Astrocyte (in vitro differentiated cells and primary cell): ENCODE results near the gene ONECUT3. TPM values are rescaled to one million over a fixed set of nuclear protein-coding genes. Genes with fewer than 3 reads are reported as not detected.

ENCODE experiments used
- DNase-seq: peaks from one replicate; pipeline ENCODE4 v3.0.0-alpha.2; 2010; ENCODE audit warnings: low read depth
- FAIRE-seq: peaks from 2 replicates; lab custom pipeline; 2011; peaks lifted over from hg19 to GRCh38; lab: Jason Lieb, UNC
- H2AFZ ChIP-seq: 2 replicates; pipeline ENCODE4 v1.6.0; 2012; ENCODE audit warnings: low read depth, low read length, inconsistent platforms
- H3K27ac ChIP-seq: 2 replicates; pipeline ENCODE4 v1.5.1; 2011; ENCODE audit warnings: low read depth, low read length, inconsistent platforms
- H3K27me3 ChIP-seq: 2 replicates; pipeline ENCODE4 v1.6.0; 2011; ENCODE audit warnings: low read length, inconsistent platforms; ENCODE audit not compliant: insufficient read depth
- H3K36me3 ChIP-seq: 2 replicates; pipeline ENCODE4 v1.5.1; 2011; ENCODE audit warnings: low read length, inconsistent platforms; ENCODE audit not compliant: insufficient read depth
- H3K4me1 ChIP-seq: 2 replicates; pipeline ENCODE4 v1.5.1; 2011; ENCODE audit warnings: low read length, inconsistent platforms; ENCODE audit not compliant: insufficient read depth
- H3K4me2 ChIP-seq: 2 replicates; pipeline ENCODE4 v1.6.0; 2012; ENCODE audit warnings: low read length, inconsistent platforms
- H3K4me3 ChIP-seq: 2 replicates; pipeline ENCODE4 v1.5.1; 2011; ENCODE audit warnings: low read depth, mild to moderate bottlenecking, low read length, inconsistent platforms; ENCODE audit not compliant: insufficient read depth
- H3K79me2 ChIP-seq: 2 replicates; pipeline ENCODE4 v1.6.0; 2012; ENCODE audit warnings: mild to moderate bottlenecking, low read length, inconsistent platforms; ENCODE audit not compliant: insufficient read depth
- H3K9ac ChIP-seq: 2 replicates; pipeline ENCODE4 v1.6.0; 2012; ENCODE audit warnings: mild to moderate bottlenecking, low read length, inconsistent platforms
- H3K9me3 ChIP-seq: 2 replicates; pipeline ENCODE4 v1.5.1; 2012; ENCODE audit warnings: low read depth, mild to moderate bottlenecking, low read length, inconsistent platforms; ENCODE audit not compliant: insufficient read depth
- H4K20me1 ChIP-seq: 2 replicates; pipeline ENCODE4 v1.6.0; 2012; ENCODE audit warnings: low read length, inconsistent platforms; ENCODE audit not compliant: insufficient read depth
- H3K27ac Mint-ChIP-seq: one replicate; pipeline ENCODE4 v1.8.0; 2021; ENCODE audit warnings: mild to moderate bottlenecking, mixed read lengths; ENCODE audit not compliant: unreplicated experiment
- H3K27me3 Mint-ChIP-seq: one replicate; pipeline ENCODE4 v1.8.0; 2021; ENCODE audit warnings: low read depth, mixed read lengths; ENCODE audit not compliant: unreplicated experiment
- H3K36me3 Mint-ChIP-seq: one replicate; pipeline ENCODE4 v1.8.0; 2021; ENCODE audit warnings: low read depth, mixed read lengths; ENCODE audit not compliant: unreplicated experiment
- H3K4me1 Mint-ChIP-seq: one replicate; pipeline ENCODE4 v1.8.0; 2021; ENCODE audit warnings: low read depth, mixed read lengths; ENCODE audit not compliant: unreplicated experiment
- H3K4me3 Mint-ChIP-seq: one replicate; pipeline ENCODE4 v1.8.0; 2021; ENCODE audit warnings: mild to moderate bottlenecking, moderate library complexity, mixed read lengths; ENCODE audit not compliant: unreplicated experiment
- H3K9me3 Mint-ChIP-seq: one replicate; pipeline ENCODE4 v1.8.0; 2021; ENCODE audit warnings: mild to moderate bottlenecking, mixed read lengths; ENCODE audit not compliant: unreplicated experiment
- CTCF ChIP-seq: IDR thresholded peaks from 2 replicates; pipeline ENCODE4 v1.5.1; 2011; ENCODE audit warnings: low read depth, mild to moderate bottlenecking, inconsistent platforms, low read length, moderate library complexity; ENCODE audit not compliant: insufficient read depth
- EZH2 ChIP-seq: IDR thresholded peaks from 2 replicates; pipeline ENCODE4 v1.6.1; 2012; ENCODE audit warnings: mild to moderate bottlenecking, low read length, inconsistent platforms; ENCODE audit not compliant: insufficient read depth
- total RNA-seq: library from RNA; stranded (reverse); gene quantifications from 2 replicates; pipeline ENCODE4 v1.2.1, GENCODE V29; 2021

ONECUT3 gene
- total RNA-seq, 1 donor from 2014 or later: not detected

GRCh38 chr19:1768248-1768647 lies 14.9 kb downstream of the ONECUT3 start:
- Histone ChIP-seq H3K27ac (no peak overlapping the region), H3K4me3 (no peak overlapping the region), H3K4me1 (no peaks in the 10 kb centered on the region), H3K27me3 (peaks cover 45% of the 10 kb centered on the region), H3K36me3 (no peaks in the 10 kb centered on the region), H3K4me2 (no peak overlapping the region), H3K9ac (no peak overlapping the region), H4K20me1 (peaks cover 8% of the 10 kb centered on the region), H2AFZ (no peak overlapping the region), H3K9me3 (peaks cover 5% of the 10 kb centered on the region), H3K79me2 (no peaks in the 10 kb centered on the region)
- Mint-ChIP-seq H3K27me3 (peaks cover 63% of the 10 kb centered on the region), H3K4me1 (no peaks in the 10 kb centered on the region), H3K27ac (no peak overlapping the region), H3K36me3 (no peaks in the 10 kb centered on the region), H3K4me3 (no peak overlapping the region), H3K9me3 (peaks cover 13% of the 10 kb centered on the region)
- no peak for DNase-seq
- FAIRE-seq: no peak
- TF ChIP-seq CTCF: no peak
- no peak for TF ChIP-seq EZH2

- H3K27me3 Mint-ChIP-seq: peaks cover 62% of the 10 kb centered on the region
- peaks cover 42% of the 10 kb centered on the region for H3K27me3 ChIP-seq
Observed at GRCh38 chr19:1768918-1769644, 15.8 kb downstream of the ONECUT3 start.

More at GRCh38 chr19:1768918-1769644, 15.8 kb downstream of the ONECUT3 start:
- Histone ChIP-seq H3K79me2 (no peaks in the 10 kb centered on the region), H2AFZ (no peak overlapping the region), H3K4me1 (no peaks in the 10 kb centered on the region), H3K9ac (no peak overlapping the region), H3K4me3 (no peak overlapping the region), H3K4me2 (no peak overlapping the region), H3K27ac (no peak overlapping the region), H3K9me3 (peaks cover 5% of the 10 kb centered on the region), H4K20me1 (peaks cover 8% of the 10 kb centered on the region), H3K36me3 (no peaks in the 10 kb centered on the region)
- FAIRE-seq: no peak
- no peak for DNase-seq
- Mint-ChIP-seq H3K36me3 (no peaks in the 10 kb centered on the region), H3K27ac (no peak overlapping the region), H3K9me3 (peaks cover 10% of the 10 kb centered on the region), H3K4me1 (no peaks in the 10 kb centered on the region), H3K4me3 (no peak overlapping the region)
- no peak for TF ChIP-seq CTCF
